Stimulated activated CD4-positive, alpha-beta T cell treated with anti-CD3 and anti-CD28 coated beads, Interleukin-15, amount 100 ng/mL, for 48 hours (primary cell): ENCODE measurements around the gene TDO2.
A peak's percentile ranks its signal among the peaks of the same experiment; 100 is the strongest.
"Not testable (repeated sequence)": the region's sequence is repeated elsewhere in the genome, so short reads cannot be mapped to it uniquely, and the experiment has no call there.

Experiments
- DNase-seq, 2 donors: peaks; one replicate each; pipeline ENCODE4 v3.0.0-alpha.2; 2020; ENCODE audit warnings: low read depth in 2 of 2

The TDO2 gene

DNA sequence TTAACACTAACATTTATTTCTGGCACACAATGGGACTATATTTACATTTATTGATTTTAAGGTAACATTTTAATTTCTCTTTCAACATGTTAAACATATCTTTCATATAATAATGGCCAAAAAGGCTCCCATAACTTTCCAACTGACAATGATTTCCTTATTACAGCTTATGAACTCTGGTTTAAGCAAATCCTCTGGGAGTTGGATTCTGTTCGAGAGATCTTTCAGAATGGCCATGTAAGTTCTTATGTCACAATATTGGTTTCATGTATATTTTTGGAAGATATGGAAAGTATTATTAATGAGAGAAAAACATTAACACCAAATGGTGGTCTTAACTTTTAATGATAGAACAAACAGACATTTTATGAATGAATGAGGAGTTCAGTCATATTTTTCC is 4.1 kb downstream of the TDO2 start:
- DNase-seq = no peak

DNA sequence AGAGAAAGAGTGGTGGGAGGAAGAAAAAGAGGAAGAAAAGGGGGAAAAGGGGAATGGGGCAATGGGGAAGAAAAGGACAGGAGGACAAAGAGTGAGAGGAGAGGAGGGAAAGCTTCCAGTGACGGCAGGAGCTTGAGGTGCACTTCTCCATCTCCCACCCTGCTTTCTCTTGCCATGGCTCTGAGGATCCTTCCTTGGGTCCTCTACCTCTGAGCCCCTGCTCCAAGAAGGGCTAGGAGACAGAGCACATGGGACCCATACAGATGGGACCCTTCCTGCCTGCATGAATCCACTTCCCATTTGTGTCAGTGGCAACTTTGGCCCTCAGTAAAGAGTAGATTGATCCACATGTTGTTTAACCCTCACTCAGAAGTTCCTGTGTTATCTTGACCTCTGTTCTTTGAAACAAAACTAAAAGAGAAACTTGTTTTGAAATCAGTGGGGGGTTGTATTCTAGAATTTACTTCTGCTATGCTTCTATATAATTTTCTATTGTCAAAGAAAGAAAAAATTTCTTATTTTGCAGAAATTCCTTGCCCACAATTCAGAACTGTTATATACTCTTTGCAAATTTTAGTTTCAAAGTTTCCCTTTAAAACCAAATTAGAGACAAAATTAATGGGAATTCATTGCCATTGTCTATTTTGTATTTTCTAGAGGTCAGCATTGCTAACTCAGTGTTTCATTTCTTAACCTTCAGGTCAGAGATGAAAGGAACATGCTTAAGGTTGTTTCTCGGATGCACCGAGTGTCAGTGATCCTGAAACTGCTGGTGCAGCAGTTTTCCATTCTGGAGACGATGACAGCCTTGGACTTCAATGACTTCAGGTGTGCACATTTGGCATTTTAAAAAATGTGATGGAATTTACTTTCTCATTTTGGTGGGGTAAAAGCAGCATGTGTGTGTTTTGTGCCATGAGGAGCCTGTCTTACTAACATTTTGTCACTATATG is 5.0 kb downstream of the TDO2 start:
- DNase-seq = no peak

DNA sequence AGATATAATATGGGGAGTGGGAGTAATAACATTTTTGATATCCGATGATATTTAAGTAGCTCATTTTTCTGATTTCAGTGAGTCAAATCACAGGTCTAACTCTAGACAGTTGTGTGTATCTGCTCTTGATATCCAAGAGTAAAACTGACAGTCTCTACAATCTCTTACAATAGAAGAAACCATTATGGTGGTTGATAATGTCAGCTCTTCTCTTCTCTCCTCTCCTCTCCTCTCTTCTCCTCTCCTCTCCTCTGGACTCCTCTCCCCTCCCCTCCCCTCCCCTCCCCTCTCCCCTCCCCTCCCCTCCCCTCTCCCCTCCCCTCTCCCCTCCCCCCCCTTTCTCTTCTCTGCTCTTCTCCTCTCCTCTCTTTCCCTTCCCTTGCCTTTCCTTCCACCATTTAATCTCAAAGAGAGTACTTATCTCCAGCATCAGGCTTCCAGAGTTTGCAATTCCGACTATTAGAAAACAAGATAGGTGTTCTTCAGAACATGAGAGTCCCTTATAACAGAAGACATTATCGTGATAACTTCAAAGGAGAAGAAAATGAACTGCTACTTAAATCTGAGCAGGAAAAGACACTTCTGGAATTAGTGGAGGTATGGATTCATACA is 6.2 kb downstream of the TDO2 start:
- DNase-seq = no peak

DNA sequence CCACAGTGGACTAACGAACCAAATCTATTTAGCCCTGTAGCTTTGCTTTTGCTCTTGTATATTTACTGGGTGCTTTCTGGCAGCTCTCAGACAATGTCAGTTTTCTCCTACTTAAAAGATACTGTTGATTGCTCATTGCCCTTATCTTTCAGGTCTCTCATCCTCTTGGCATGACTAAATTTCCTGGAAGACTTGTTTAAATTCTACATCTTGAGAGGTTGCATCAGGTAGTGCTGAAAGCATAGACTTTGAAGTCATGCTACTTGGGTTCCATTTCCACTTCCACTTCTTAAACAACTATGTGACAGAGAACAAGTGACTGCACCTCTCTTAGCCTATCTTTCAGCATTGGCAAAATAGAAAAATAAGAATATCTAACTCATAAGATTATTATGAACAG is 8.4 kb downstream of the TDO2 start:
- no peak for DNase-seq

DNA sequence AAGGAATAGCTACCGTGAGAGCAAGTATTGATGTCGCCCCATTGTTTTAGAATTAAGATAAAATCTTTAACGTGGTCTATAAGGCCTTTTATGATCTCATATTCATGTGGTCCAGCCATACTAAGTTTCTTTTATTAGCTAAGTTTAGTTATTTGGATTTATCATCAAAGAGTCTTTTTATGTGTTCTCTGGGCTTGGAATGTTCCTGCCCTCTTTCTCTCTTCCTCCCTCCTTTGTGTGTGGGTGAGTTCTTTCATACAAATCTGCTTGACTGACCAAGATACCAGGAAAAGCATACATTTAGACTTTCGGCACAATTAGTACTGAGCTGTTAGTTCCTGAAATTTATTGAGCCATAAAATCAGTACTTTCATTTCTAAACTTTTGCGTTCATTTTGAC is 11.3 kb downstream of the TDO2 start:
- DNase-seq = no peak

DNA sequence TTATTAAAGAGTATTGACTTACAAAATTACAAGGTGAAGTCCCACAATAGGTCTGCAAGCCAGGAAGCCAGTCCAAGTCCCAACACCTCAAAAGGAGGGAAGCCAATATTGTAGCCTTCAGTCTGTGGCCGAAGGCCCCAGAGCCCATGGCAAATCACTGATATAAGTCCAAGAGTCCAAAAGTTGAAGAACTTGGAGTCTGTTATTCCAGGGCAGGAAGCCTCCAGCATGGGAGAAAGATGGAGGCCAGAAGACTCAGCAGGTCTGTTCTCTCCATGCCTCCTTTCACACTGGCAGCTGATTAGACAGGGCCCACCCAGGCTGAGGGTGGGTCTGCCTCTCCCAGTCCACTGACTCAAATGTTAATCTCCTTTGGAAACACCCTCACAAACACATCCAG is 18.1 kb downstream of the TDO2 start:
- no peak for DNase-seq

DNA sequence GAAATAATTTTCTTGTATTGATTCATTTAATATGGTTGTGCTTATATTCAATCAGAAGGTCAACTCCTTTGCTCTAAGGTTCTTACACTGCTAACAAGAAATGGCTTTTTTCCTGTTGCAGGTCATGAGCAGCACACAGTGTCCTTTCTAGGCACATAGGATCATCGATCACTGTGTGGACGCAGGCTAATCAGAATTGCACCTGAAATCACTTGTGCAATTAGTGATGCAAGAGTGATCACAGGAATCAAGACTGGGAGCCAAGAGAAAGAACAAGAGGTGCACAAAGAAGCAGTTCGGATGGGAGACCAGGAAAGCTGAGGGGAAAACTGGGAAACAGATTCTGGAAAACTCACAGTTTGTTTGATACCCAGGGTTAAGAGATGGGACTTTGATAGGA is 21.1 kb downstream of the TDO2 start:
- DNase-seq = no peak

DNA sequence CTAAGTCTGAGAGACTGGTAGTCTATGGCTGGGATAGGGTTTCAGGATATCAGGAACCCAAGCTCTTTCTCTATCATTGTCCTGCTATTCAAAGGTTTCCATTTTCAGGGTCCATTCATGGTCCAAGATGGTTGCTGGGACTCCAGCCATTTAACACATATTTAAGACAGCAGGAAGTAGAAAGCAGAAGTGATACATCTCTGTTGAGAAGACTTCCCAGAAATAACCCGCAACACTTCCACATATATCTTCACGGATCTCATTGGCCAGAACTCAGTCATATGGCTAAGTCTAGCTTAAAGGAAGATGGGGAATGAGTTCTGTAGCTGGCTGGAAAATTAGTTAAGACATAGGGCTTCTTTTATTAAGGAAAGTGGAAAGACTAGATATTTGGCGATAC is 26.3 kb downstream of the TDO2 start:
- no peak for DNase-seq

DNA sequence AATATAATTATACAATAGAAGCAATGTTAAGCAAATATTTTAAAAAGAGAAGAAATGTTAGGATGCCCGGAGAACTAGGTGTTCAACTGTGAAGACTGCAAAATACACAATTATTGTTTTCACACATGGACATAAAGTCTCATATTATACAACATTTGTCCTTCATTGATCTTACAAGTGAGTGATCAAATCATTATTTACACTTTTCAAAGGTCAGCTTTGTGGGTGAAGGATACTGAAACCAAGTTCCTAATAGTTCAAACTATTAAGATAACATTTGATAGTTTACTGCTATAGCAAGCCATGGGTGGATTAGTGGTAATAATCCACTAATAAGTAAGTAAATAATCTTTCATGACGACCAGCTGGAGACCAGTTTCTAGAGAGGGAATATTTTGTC is 26.8 kb downstream of the TDO2 start:
- DNase-seq = no peak

DNA sequence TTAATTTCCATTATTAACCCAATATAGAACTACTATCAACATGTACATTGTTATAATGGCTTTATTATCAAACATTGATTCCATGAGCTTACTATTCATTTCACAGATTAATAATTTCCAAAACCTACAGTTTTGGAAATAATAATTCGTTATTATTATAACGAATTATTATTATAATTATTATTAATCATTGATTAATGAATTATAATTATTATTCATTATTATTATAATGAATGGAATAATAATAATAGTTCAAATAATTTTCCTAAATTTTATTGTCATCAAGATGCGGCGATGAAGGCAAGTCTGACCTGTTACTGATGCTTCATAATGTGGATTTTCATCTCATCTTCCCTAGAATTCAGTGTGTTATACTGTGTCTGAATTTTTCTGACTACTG is 28.1 kb downstream of the TDO2 start:
- no peak for DNase-seq

DNA sequence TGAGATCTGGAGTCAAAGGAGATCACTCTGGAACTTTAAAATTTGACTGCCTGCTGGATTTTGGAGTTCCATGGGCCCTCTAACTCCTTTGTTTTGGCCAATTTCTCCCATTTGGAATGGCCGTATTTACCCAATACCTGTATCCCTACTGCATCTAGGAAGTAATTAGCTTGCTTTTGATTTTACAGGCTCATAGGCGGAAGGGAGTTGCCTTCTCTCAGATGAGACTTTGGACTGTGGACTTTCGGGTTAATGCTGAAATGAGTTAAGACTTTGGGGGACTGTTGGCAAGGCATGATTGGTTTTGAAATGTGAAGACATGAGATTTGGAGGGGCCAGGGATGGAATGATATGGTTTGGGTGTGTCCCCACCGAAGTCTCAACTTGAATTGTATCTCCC is 31.1 kb downstream of the TDO2 start:
- not testable (repeated sequence) for DNase-seq

DNA sequence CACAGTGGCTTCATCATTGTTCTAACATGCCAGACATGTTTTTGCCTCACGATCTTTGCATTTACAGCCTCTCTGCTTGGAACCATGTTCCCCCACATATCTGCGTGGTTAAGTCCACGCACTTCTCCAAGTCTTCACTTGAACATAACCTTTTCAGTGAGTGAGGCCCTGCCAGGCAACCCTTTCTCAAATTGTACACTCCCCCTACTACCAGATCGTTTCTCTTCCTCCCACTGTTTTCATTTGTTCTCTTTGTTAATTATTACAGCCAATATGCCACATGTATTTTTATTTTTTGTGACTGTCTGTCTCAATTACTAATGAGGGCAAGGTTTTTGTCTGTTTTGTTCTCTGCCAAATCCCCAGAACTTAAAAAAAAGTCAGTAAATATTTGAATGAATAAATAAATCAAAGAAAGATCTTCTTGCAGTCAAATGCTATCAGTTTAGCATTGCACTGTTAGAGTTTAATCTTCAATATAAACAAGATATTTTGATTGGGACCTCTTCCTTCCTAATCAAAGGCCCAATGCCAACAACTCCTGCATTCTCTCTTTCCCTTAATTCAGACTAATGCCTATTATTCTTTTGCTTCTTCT is 32.0 kb downstream of the TDO2 start:
- no peak for DNase-seq

DNA sequence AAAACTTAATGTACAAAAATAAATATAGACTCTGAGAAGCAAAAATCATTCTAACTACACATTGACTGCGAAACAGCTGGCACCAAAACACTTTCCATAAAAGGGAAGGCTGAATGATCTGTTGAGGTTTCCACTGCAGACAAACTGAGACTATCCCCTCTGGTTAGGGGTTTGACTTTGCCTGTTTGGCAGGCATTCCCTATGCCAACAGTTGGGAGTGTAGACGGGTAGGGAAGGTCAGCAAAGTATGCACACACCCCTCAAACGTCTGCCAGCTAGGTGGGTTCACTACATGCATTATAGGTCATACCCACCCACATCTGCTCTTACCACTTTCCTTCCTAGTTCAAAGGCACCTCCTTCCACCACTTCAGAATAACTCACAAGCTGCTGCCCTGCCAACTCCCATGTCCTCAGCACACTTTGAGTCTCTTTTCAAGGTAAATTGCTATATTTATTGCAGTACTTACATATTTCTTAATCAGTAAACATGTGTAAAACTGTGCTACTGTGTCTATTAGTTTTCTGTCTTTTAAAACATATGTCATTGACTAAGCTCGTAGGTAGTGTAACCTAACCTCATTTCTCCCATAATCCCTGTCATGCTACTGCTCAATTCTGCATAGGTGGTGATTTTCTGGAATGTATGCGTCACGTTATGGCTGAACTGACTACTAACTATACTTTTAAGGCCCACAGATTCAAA is 37.7 kb downstream of the TDO2 start:
- DNase-seq = no peak

DNA sequence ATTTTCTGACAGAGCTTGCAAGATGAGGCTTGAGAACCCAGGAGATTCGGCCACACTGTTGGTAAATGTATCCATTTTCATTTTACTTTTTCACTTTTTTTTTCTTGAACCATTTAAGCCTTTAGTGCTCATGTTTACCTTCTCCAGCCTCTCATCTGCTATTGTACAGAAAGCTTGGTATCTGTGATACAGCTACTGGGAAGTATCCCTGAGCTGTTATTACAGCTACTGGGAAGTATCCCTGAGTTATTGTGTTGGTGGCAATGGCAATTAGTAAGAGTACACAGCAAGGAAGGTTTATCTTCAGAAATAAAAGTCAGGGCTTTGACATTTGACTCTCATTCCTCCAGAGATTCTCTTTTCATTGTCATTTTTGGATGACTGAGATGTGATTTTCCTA is 38.3 kb downstream of the TDO2 start:
- DNase-seq = no peak

DNA sequence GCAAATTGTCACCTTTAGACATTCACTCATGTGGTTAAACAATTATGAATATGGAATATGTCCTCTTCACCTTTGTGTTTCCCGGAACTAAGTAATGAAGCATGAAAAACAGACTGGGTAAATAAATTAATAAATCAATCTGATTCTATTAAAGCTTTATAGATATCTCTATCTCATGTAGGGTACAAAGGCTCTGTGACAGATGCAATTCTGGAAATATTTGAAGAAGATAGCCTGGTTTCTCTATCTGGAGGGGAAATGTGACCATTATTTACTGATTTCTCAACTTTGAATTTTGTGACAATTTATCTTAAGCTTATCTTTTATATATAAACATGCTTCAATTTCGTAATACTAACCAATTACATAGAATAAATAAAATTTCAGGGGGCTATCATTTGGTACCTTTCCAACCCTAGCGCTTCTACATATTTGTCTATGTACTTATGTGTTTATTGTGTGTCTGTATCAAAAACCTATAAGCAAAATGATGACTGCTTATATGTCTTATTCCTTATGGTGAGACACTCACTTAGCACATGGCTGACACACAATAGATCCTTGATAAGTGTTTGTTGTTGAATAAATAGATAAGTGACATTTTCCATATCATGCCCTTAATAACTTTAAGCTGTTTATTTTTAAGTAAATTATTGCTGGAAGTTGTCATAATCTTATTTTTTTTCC is 40.3 kb downstream of the TDO2 start:
- DNase-seq = no peak

DNA sequence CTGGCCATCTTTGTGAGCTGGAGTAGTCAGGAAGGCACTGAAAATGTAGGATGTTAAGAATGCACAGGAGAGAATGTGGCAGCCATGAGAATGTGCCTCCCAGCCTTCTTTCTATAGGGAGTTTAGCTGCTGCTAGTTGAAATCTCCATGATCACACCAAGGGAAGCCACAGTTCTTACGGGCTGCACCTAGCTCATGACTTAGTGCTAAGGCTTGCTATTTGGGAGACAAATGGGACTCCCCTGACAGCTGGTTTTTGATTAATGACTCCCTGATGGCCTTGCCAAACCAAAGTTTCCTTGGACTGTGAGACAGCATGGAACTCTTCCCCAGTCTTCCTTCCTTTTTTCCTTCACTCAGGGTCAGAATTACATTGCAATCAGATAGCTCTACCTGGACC is 41.0 kb downstream of the TDO2 start:
- DNase-seq = no peak

DNA sequence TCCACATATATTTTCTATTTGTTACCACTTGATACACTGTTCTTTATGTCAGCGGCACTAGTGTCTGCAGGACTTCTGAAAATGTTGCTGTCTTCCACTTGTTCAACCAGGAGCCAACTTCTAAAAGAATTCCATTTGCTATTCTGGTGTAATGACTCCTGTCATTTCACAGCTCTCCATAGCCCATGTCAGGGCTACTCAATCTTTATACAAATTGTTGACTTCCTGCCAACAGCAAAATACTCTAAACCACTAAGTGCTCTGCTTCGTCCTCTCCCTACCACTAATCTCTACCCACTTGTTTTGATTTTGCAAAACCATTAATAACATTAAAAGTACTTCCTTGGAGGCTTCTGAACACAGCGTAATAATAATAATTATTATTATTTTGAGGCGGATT is 43.0 kb downstream of the TDO2 start:
- DNase-seq = no peak

DNA sequence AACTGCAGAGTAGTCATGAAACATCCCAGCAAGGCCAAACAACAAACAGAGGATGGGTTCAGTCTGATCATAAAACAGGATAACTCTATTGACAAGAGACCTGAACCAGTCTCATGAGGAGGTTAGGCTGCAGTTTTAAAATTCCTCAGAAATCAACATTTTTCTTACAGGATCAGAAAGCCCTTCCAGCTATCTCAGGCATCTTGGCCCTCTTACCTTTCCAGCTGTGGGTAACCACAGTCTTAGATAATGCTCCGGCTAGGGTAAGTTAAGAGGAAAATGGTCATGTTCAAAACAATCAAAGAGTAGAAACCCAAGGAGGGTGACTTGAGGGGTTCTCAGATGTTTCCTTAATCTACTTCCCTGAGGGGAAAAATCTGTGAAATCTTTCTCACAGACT is 45.0 kb downstream of the TDO2 start:
- DNase-seq = no peak

DNA sequence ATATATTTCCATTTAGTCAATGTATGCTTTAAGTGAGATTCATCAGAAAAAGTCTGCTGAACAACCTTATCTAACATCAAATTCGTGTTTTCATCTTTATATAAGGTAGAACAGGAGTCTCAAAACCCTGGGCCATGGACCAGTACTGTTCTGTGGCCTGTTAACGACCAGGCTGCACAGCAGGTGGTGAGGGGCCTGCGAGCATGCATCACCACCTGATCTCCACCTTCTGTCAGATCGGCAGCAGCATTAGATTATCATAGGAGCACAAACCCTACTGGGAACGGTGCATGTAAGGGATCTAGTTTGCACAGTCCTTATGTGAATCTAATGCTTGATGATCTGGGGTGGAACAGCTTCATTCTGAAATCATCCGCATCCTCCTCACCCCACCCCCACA is 47.0 kb downstream of the TDO2 start:
- no peak for DNase-seq

DNA sequence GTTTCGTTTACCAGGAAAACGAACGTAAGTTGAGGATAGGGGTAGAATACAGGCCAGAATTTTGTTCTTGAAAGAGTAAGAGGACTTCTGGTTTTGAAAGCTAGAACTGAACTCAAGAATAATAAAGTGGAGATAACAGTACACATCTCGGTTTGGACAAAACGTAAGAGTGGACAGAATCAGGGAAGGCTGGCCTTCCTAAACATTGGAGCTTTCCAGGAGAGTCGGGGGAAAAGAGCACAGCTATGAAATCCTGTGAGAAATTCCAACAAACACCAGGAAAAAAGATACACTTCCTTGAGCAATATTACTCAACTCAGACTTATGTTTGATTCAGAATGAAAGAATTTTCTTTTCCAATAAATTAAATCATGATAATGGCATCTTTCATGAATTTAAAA is 49.0 kb downstream of the TDO2 start:
- DNase-seq = no peak

DNA sequence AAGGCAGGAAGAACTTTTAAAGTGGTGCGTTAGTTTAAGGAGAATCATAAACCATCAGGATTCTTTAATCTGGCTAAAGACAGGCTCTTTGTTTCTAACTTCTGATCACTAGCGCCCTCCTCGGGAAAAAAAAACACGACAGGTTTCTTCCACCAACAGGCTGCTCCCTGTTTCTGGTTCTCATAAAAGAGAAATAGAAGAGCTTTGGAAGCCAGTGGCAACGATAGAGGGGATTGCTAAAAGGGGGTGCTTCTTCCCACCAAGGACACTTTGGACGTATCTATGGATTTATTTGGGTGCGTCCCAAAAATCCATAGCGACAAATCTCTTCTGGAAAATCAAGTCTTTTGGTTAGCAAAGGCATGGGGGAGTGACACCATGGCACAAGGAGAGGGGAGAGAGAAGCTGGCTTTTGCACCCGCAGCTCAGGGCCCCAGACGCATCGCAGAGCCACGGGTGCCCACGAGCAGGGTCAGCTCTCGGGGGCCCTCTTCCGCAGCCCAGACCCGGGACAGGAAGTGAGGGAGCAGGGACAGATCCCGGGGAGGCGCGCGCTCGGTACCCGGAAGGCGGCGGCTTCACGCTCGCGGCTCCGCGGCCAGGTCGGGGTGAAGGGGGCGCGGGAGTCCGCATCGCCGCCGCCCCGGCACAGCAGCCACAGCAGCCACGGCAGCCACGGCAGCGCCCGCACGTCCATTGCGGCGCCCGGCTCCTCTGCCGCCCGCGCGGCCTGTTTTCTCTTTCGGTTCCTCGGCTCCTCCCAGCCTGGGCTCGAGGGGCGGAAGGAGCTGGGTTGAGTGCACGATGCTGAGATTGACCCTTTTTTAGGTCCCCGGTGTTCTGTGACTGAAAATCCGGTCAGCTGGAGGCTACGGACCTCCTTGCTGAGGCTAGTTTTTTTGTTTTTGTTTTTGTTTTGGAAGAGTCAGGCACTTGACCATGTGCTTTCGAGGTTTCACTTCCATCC is 49.9 kb downstream of the TDO2 start, which contains the start of gene CTSO:
Gene CTSO (minus strand): TSS at position 716 of the 967 bp plus-strand sequence. CDS start 19 bp downstream, at position 697.
- DNase-seq = peak; percentile 51 to 55
